Thyroid gland (tissue), 4 donors: ENCODE measurements around the gene BARD1.

Source experiments
- CTCF ChIP-seq, 6 experiments: fragments of 200-600 bp in 3 of 6; fragments of 450-650 bp in 3 of 6; sonication (generic) in 3 of 6; IDR thresholded peaks; one replicate each; pipeline ENCODE4 v1.5.1; 2016 to 2019; ENCODE audit warnings: antibody characterized with exemption in 6 of 6, mild to moderate bottlenecking in 2 of 6, inconsistent platforms in 1 of 6, moderate library complexity in 1 of 6
- POLR2A ChIP-seq, 2 donors: fragments of 450-650 bp; IDR thresholded peaks; one replicate each; pipeline ENCODE4 v1.6.1; 2017; ENCODE audit warnings: antibody characterized with exemption in 2 of 2, mild to moderate bottlenecking in 2 of 2, moderate library complexity in 1 of 2

GRCh38 chr2:214737188-214737587, 72.3 kb downstream of the BARD1 start:
- TF ChIP-seq CTCF (IDR thresholded peaks at IDR 0.05) (no peak), POLR2A (IDR thresholded peaks at IDR 0.05) (no peak)
